K562 (cell line): ENCODE results near the gene LBHD2. TPM values are rescaled to one million over a fixed set of nuclear protein-coding genes. Genes with fewer than 3 reads are reported as not detected.

ENCODE experiments used
- ATAC-seq: fragments of 200-7000 bp; cut with Tn5 transposase; 3 replicates; pipeline ENCODE4 v1.9.1; 2020; ENCODE audit warnings: moderate library complexity
- BruUV-seq: library from RNA; stranded (reverse); fragments of 400-500 nt; replicated peaks from 2 replicates; lab custom pipeline; 2021; lab: Mats Ljungman, UMichigan
- CTCF ChIA-PET: fragments of 300-600 bp; formaldehyde crosslinking; extraction: SDS; loops from one replicate; lab custom pipeline; 2021; ENCODE audit warnings: low intra/inter-chr PET ratio; lab: Yijun Ruan, JAX
- POLR2A ChIA-PET: fragments of 300-600, 350-650 bp; sonication (Branson Sonifier 250); formaldehyde crosslinking; extraction: SDS; loops from one replicate; lab custom pipeline; 2021; ENCODE audit warnings: antibody characterized with exemption, inconsistent platforms; lab: Yijun Ruan, JAX
- DNase-seq, 4 experiments: peaks; one replicate each; pipeline versions ENCODE4 v3.0.0 to v3.0.0-alpha.2; 2011 to 2018; ENCODE audit warnings: low spot score in 3 of 4, mixed read lengths in 3 of 4; ENCODE audit errors: extremely low read depth in 1 of 4
- FAIRE-seq: peaks from 2 replicates; lab custom pipeline; 2011; peaks lifted over from hg19 to GRCh38; lab: Jason Lieb, UNC
- H2AFZ ChIP-seq: 2 replicates; pipeline ENCODE4 v1.6.0; 2011; ENCODE audit warnings: low read depth, low read length, control low read depth, inconsistent platforms
- H3K27ac ChIP-seq: fragments of 200-600 bp; 3 replicates; pipeline ENCODE4 v1.8.0; 2011; ENCODE audit warnings: low read depth, mild to moderate bottlenecking, control low read depth, inconsistent platforms, low read length, moderate library complexity, mixed read lengths; ENCODE audit errors: extremely low read depth
- H3K27me3 ChIP-seq, 2 experiments: fragments of 300-600 bp in 1 of 2; 2 replicates in 1 of 2; 3 replicates in 1 of 2; pipeline versions ENCODE4 v1.6.0 to v1.8.0; 2011; ENCODE audit warnings: inconsistent platforms in 2 of 2, low read length in 2 of 2, mild to moderate bottlenecking in 1 of 2, mixed read lengths in 1 of 2, moderate library complexity in 1 of 2; ENCODE audit not compliant: control insufficient read depth in 2 of 2, insufficient read depth in 2 of 2
- H3K36me3 ChIP-seq: fragments of 300-600 bp; 3 replicates; pipeline ENCODE4 v1.8.0; 2011; ENCODE audit warnings: mild to moderate bottlenecking, low read length, inconsistent platforms; ENCODE audit not compliant: control insufficient read depth, insufficient read depth
- H3K4me1 ChIP-seq, 2 experiments: fragments of 200-600 bp in 1 of 2; replicated peaks in 1 of 2; 2 replicates in 1 of 2; 3 replicates in 1 of 2; pipeline versions ENCODE4 v1.5.1 to v1.8.0; 2011; ENCODE audit warnings: inconsistent platforms in 2 of 2, low read length in 2 of 2, mild to moderate bottlenecking in 1 of 2, mixed read lengths in 1 of 2, moderate library complexity in 1 of 2; ENCODE audit not compliant: control insufficient read depth in 2 of 2, insufficient read depth in 2 of 2
- H3K4me2 ChIP-seq: 2 replicates; pipeline ENCODE4 v1.6.1; 2011; ENCODE audit warnings: low read length, control low read depth, inconsistent platforms, mixed read lengths; ENCODE audit not compliant: insufficient read depth
- H3K4me3 ChIP-seq: fragments of 200-600 bp; sonication (generic), shearing (Covaris generic); 2 replicates; pipeline ENCODE4 v1.5.1; 2016; ENCODE audit warnings: control low read depth, inconsistent platforms
- H3K79me2 ChIP-seq: fragments of 200-600 bp; 3 replicates; pipeline ENCODE4 v1.8.0; 2011; ENCODE audit warnings: low read length, inconsistent platforms; ENCODE audit not compliant: control insufficient read depth, insufficient read depth
- H3K9ac ChIP-seq, 2 experiments: 2 replicates each; pipeline versions ENCODE4 v1.6.0 to v1.6.1; 2011; ENCODE audit warnings: low read depth in 2 of 2, low read length in 2 of 2, control low read depth in 1 of 2, inconsistent platforms in 1 of 2, mild to moderate bottlenecking in 1 of 2, mixed read lengths in 1 of 2; ENCODE audit not compliant: insufficient read depth in 1 of 2
- H3K9me1 ChIP-seq: one replicate; pipeline ENCODE4 v1.6.0; 2011; ENCODE audit warnings: inconsistent platforms, mild to moderate bottlenecking, low read length, moderate library complexity; ENCODE audit not compliant: control insufficient read depth, insufficient read depth
- H3K9me3 ChIP-seq: replicated peaks from 2 replicates; pipeline ENCODE4 v1.5.1; 2011; ENCODE audit warnings: low read depth, low read length, inconsistent platforms; ENCODE audit not compliant: control insufficient read depth, insufficient read depth
- H4K20me1 ChIP-seq: replicated peaks from 2 replicates; pipeline ENCODE4 v1.6.1; 2011; ENCODE audit warnings: low read length, inconsistent platforms, mixed read lengths; ENCODE audit not compliant: control insufficient read depth, insufficient read depth
- BCOR ChIP-seq: fragments of 450-650 bp; IDR thresholded peaks from 2 replicates; pipeline ENCODE4 v1.6.1; 2016
- NFE2L1 ChIP-seq: fragments of 450-650 bp; IDR thresholded peaks from 2 replicates; pipeline ENCODE4 v1.6.1; 2016; ENCODE audit warnings: missing genetic modification characterization, low read depth, mild to moderate bottlenecking, missing compliant biosample characterization, moderate library complexity, borderline replicate concordance
- POLR2G ChIP-seq: fragments of 200-400 bp; formaldehyde crosslinking; IDR thresholded peaks from 2 replicates; pipeline ENCODE4 v1.6.1; 2017; ENCODE audit warnings: low read depth, mild to moderate bottlenecking, antibody characterized with exemption, low read length, moderate library complexity
- ZFP36 ChIP-seq: fragments of 150-350 bp; IDR thresholded peaks from 2 replicates; pipeline ENCODE4 v1.6.1; 2018; ENCODE audit warnings: low read length, low read depth; ENCODE audit not compliant: partially characterized antibody
- WGBS: fragments of 100-300 bp; shearing (Covaris generic); methylation state at CpG from one replicate; pipeline ENCODE4 v1.1.6; 2016; ENCODE audit warnings: low coverage, mixed read lengths; ENCODE audit not compliant: insufficient coverage; ENCODE audit errors: missing lambda C conversion rate; 5-methylcytosine and 5-hydroxymethylcytosine counted together
- in situ Hi-C: fragments of 300-500 bp; cut with MboI; formaldehyde crosslinking; loops from 4 replicates; pipeline ENCODE4 v1.15.0; 2018; ENCODE audit warnings: inconsistent platforms, mixed read lengths
- intact Hi-C: fragments of 100-400 bp; cut with micrococcal nuclease; formaldehyde crosslinking; loops from 2 replicates; pipeline ENCODE4 v1.14.2; 2022
- polyA plus RNA-seq, 8 experiments: library from polyadenylated mRNA; depleted of rRNA in 4 of 8; stranded (reverse) in 5 of 8; unstranded in 3 of 8; fragments of >200 nt; fragmentation: Nextera tagmentation in 2 of 8; fragmentation: Illumina TruSeq in 1 of 8; extraction: Ambion mirVana in 2 of 8; extraction: Trizol in 1 of 8; gene quantifications; 2 replicates each; pipeline versions ENCODE4 v1.2.1 to v1.2.3, GENCODE V29; 2011 to 2014; ENCODE audit warnings: inconsistent platforms in 1 of 8, missing spikeins in 1 of 8
- total RNA-seq, 7 experiments: library from RNA; depleted of rRNA in 6 of 7; stranded (reverse); fragments of >200 nt in 6 of 7; fragmentation: Illumina TruSeq in 2 of 7; extraction: Trizol in 2 of 7; gene quantifications; 2 replicates each; pipeline versions ENCODE4 v1.2.1 to v1.2.3, GENCODE V29; 2011 to 2021; ENCODE audit warnings: low replicate concordance in 1 of 7

LBHD2 gene
- total and polyA plus RNA-seq, 9 of the 15 experiments (the other 6 are each of a cell fraction or from before 2014, with no cell fraction given) = not detected

- no peaks in the 10 kb centered on the region for H3K9me1 ChIP-seq
- no peak for ATAC-seq
- no peak for DNase-seq
- intact Hi-C loops = no loop called here
- no peaks in the 10 kb centered on the region for H3K27me3 ChIP-seq
- no peaks in the 10 kb centered on the region for H4K20me1 ChIP-seq
- WGBS = 81% methylated on average over 8 of the region's 16 CpGs
- FAIRE-seq = no peak
- H3K36me3 ChIP-seq = peaks cover 53% of the 10 kb centered on the region; the same call in 2 of the 3 replicates
- CTCF ChIA-PET = interaction anchor here (0.6 kb wide), 1 partner anchor 11 kb away, joined by 3 read pairs; no protein-coding TSS in a partner anchor
- H3K4me3 ChIP-seq = no peak overlapping the region
- H3K9me3 ChIP-seq = no peaks in the 10 kb centered on the region
- H3K4me2 ChIP-seq = no peak overlapping the region
- no peak for TF ChIP-seq NFE2L1 (tag)
- TF ChIP-seq ZFP36 = peak; percentile 89
- 0 out of 2 replicates have a peak, but pooled peaks have one; percentile 9 for TF ChIP-seq POLR2G
- peak; percentile 42; the same call in 1 of the 2 replicates for TF ChIP-seq BCOR
- TF ChIP-seq, all 486 proteins: peak for 3
- H3K79me2 ChIP-seq = peaks cover 21% of the 10 kb centered on the region
- no peak overlapping the region; a peak in 1 of 4 replicates for H3K9ac ChIP-seq
- in situ Hi-C loops = no loop called here
- peaks cover 0 to 61% of the 10 kb centered on the region in 2 experiments; a peak in 4 of 5 replicates for H3K4me1 ChIP-seq
- no TSS peak for BruUV-seq
- no peak overlapping the region for H3K27ac ChIP-seq
- H2AFZ ChIP-seq = no peak overlapping the region
- POLR2A ChIA-PET = interaction anchor here (0.6 to 0.8 kb wide), 3 partner anchors 99 to 206 kb away, joined by 3 to 4 read pairs (median 3); partner anchors contain the start of gene EIF5
Measured at GRCh38 chr14:103127861-103128598, 44.0 kb downstream of the LBHD2 start.
